ENCODE data around the gene ANXA6. TPM values are rescaled to one million over a fixed set of nuclear protein-coding genes. Genes with fewer than 3 reads are reported as not detected.

The ANXA6 gene
- total and polyA plus RNA-seq, 2 donors (not counting 1 experiment from before 2014, with no cell fraction given), result 136 to 300 TPM

DNA sequence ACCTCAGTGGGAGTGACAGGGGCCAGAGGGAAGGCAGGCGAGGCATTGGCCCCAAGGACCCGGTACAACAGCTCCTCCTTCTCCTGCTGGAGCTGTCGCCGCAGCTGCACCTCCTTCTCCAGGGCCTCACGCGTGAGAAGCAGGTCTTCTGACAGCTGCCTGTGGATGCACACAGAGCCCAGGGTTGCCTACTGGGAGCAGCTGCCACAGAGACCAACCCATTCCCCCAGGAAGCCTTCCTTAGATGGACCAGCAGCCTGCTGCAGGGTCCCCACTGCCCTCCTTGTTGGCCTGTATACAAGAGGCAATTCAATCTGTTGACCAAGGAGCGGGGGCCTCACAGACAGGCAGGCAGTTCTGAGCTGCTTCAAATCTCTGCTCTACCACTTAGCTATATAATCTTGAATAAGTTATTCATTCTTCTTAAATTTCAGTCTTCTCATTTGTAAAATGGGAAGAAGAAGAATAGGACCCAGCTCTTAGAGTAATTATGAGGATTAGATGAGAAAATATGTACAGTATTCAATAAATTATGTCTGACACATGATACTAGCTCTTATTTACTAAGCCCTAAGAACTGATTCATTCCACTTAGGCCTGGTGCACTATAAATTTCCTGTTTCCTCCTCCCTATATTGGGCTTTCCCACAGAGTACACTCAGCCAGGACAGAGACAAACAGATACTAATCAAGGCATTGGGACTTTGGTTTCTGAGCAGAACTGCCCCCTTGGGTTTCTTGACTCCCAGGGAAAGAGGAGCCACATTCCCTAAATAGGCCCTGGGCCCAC is 26.1 kb upstream of the ANXA6 start:
- peaks cover 38% of the 10 kb centered on the region for H3K4me1 Mint-ChIP-seq
- Histone ChIP-seq H3K9me3 (ENCODE audit: control extremely low read depth in 1 of 3, control insufficient read depth in 2 of 3, insufficient read depth in 1 of 3, low read length in 2 of 3) (no peaks in the 10 kb centered on the region), H4K20me1 (ENCODE audit: control insufficient read depth, insufficient read depth, low read length, poor library complexity, severe bottlenecking) (no peaks in the 10 kb centered on the region), H3K27ac (ENCODE audit: low read length in 2 of 2) (peak overlapping the region in 1 of 2 donors; percentile 20), H3K79me2 (ENCODE audit: control insufficient read depth, insufficient read depth, low read length) (peaks cover 34% of the 10 kb centered on the region), H2AFZ (ENCODE audit: insufficient read depth, low read depth, low read length, poor library complexity, severe bottlenecking) (no peak overlapping the region), H3K4me2 (replicated peaks; ENCODE audit: low read depth, low read length, poor library complexity, severe bottlenecking) (no peak overlapping the region), H3K36me3 (replicated peaks in 1 of 2; ENCODE audit: control extremely low read depth in 1 of 2, control insufficient read depth in 1 of 2, extremely low read depth in 1 of 2, insufficient read depth in 2 of 2, low read length in 1 of 2) (peaks cover 9 to 83% of the 10 kb centered on the region in 2 experiments), H3K9ac (ENCODE audit: low read length) (no peak overlapping the region), H3K4me1 (ENCODE audit: control insufficient read depth in 2 of 2, insufficient read depth in 2 of 2, low read length in 2 of 2) (peaks cover 12 to 15% of the 10 kb centered on the region in 2 donors), H3K27me3 (replicated peaks in 1 of 4; ENCODE audit: control extremely low read depth in 1 of 4, control insufficient read depth in 3 of 4, insufficient read depth in 4 of 4, low read length in 3 of 4) (no peaks in the 10 kb centered on the region), H3K4me3 (ENCODE audit: control extremely low read depth in 1 of 5, extremely low read depth in 1 of 5, insufficient read depth in 1 of 5, low read depth in 2 of 5, low read length in 4 of 5) (no peak overlapping the region)
- ChIA-PET POLR2A (interaction anchor here (0.5 to 0.6 kb wide), 2 partner anchors 8 to 31 kb away, joined by 3 to 4 read pairs; no protein-coding TSS in a partner anchor), CTCF (interaction anchor here (0.9 to 3.7 kb wide), 5 partner anchors 14 to 132 kb away, joined by 3 to 22 read pairs (median 5); no protein-coding TSS in a partner anchor)
- H3K27ac Mint-ChIP-seq, result no peak overlapping the region
- no peak for TF ChIP-seq EZH2 (IDR thresholded peaks at IDR 0.05; ENCODE audit: borderline replicate concordance, insufficient read depth, low read depth, low read length, poor library complexity, severe bottlenecking)
- TF ChIP-seq, protein P1, sequence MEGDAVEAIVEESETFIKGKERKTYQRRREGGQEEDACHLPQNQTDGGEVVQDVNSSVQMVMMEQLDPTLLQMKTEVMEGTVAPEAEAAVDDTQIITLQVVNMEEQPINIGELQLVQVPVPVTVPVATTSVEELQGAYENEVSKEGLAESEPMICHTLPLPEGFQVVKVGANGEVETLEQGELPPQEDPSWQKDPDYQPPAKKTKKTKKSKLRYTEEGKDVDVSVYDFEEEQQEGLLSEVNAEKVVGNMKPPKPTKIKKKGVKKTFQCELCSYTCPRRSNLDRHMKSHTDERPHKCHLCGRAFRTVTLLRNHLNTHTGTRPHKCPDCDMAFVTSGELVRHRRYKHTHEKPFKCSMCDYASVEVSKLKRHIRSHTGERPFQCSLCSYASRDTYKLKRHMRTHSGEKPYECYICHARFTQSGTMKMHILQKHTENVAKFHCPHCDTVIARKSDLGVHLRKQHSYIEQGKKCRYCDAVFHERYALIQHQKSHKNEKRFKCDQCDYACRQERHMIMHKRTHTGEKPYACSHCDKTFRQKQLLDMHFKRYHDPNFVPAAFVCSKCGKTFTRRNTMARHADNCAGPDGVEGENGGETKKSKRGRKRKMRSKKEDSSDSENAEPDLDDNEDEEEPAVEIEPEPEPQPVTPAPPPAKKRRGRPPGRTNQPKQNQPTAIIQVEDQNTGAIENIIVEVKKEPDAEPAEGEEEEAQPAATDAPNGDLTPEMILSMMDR (IDR thresholded peaks at IDR 0.05), result no peak
- intact Hi-C loops (cut with micrococcal nuclease), result loop anchor here (2.0 kb wide), 1 partner anchor 23 kb away; no protein-coding TSS in a partner anchor
- no peaks in the 10 kb centered on the region for H3K9me3 Mint-ChIP-seq (ENCODE audit: insufficient read depth)
- DNase-seq (no peak), ATAC-seq (ENCODE audit: low read depth) (no peak)
- H3K4me3 Mint-ChIP-seq, result no peak overlapping the region
- WGBS (ENCODE audit: insufficient coverage), result 98% methylated on average over 6 of the region's 7 CpGs
- H3K27me3 Mint-ChIP-seq, result no peaks in the 10 kb centered on the region

DNA sequence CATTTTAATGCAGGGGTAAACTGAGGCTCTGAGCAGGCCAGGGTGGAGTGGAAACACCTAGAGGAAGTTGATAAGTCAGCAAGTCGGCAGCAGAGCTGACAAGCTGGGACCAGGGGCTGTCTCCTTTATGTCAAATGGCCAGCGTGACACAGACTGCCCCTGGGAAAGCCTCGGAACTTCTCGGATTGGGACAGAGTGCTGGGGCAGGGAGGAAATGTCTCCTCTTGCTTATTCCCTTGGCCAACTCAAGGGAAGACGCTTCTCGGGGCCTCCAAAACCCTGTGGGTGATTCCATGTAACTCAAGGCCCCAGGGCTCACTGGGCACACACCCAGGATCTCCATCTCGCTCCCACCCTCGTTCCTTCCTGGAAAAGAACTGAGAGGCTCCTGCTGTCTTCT is 25.4 kb upstream of the ANXA6 start:
- no peaks in the 10 kb centered on the region for H4K20me1 ChIP-seq (ENCODE audit: control insufficient read depth, insufficient read depth, low read length, poor library complexity, severe bottlenecking)
- POLR2A ChIA-PET, result no interaction called here

More for the DNA sequence above, 25.4 kb upstream of the ANXA6 start:
- WGBS (ENCODE audit: insufficient coverage), result 96% methylated on average over 8 of the region's 8 CpGs
- H3K4me3 ChIP-seq (ENCODE audit: control extremely low read depth in 1 of 5, extremely low read depth in 1 of 5, insufficient read depth in 1 of 5, low read depth in 2 of 5, low read length in 4 of 5), result no peak overlapping the region
- no peak for TF ChIP-seq EZH2 (IDR thresholded peaks at IDR 0.05; ENCODE audit: borderline replicate concordance, insufficient read depth, low read depth, low read length, poor library complexity, severe bottlenecking)
- TF ChIP-seq, protein P1 (IDR thresholded peaks at IDR 0.05), result no peak
- H3K27ac ChIP-seq (ENCODE audit: low read length in 2 of 2), result no peak overlapping the region
- no peak overlapping the region for H3K9ac ChIP-seq (ENCODE audit: low read length)
- H3K27me3 ChIP-seq (replicated peaks in 1 of 4; ENCODE audit: control extremely low read depth in 1 of 4, control insufficient read depth in 3 of 4, insufficient read depth in 4 of 4, low read length in 3 of 4), result no peaks in the 10 kb centered on the region
- H3K79me2 ChIP-seq (ENCODE audit: control insufficient read depth, insufficient read depth, low read length), result peaks cover 27% of the 10 kb centered on the region
- no peak overlapping the region for H3K4me2 ChIP-seq (replicated peaks; ENCODE audit: low read depth, low read length, poor library complexity, severe bottlenecking)
- peaks cover 44% of the 10 kb centered on the region for H3K4me1 Mint-ChIP-seq
- DNase-seq (no peak), ATAC-seq (ENCODE audit: low read depth) (no peak)
- peaks cover 9 to 79% of the 10 kb centered on the region in 2 experiments for H3K36me3 ChIP-seq (replicated peaks in 1 of 2; ENCODE audit: control extremely low read depth in 1 of 2, control insufficient read depth in 1 of 2, extremely low read depth in 1 of 2, insufficient read depth in 2 of 2, low read length in 1 of 2)
- intact Hi-C loops (cut with micrococcal nuclease), result no loop called here
- no peak overlapping the region for H3K27ac Mint-ChIP-seq
- H3K4me3 Mint-ChIP-seq, result no peak overlapping the region
- H2AFZ ChIP-seq (ENCODE audit: insufficient read depth, low read depth, low read length, poor library complexity, severe bottlenecking), result no peak overlapping the region
- no peaks in the 10 kb centered on the region for H3K9me3 ChIP-seq (ENCODE audit: control extremely low read depth in 1 of 3, control insufficient read depth in 2 of 3, insufficient read depth in 1 of 3, low read length in 2 of 3)
- CTCF ChIA-PET, result interaction anchor here (0.9 to 3.7 kb wide), 6 partner anchors 13 to 131 kb away, joined by 3 to 22 read pairs (median 5); no protein-coding TSS in a partner anchor
- H3K4me1 ChIP-seq (ENCODE audit: control insufficient read depth in 2 of 2, insufficient read depth in 2 of 2, low read length in 2 of 2), result peaks cover 19 to 22% of the 10 kb centered on the region in 2 donors
- H3K9me3 Mint-ChIP-seq (ENCODE audit: insufficient read depth), result no peaks in the 10 kb centered on the region
- H3K27me3 Mint-ChIP-seq, result no peaks in the 10 kb centered on the region

Data from B cell (primary cell).